HG02981 (cell line): ENCODE results near the gene OR56A3.

ENCODE experiments used
- ATAC-seq: cut with Tn5 transposase; IDR thresholded peaks from one replicate; pipeline ENCODE4 v1.9.1; 2021; ENCODE audit warnings: mild to moderate bottlenecking, moderate library complexity; ENCODE audit not compliant: unreplicated experiment

Gene OR56A3

GRCh38 chr11:5968394-5968793, 26.3 kb downstream of the OR56A3 start, which contains the start of gene OR56A5:
Gene OR56A5 (minus strand): TSS chr11:5968494. CDS start chr11:5968494, 0 bp downstream.
- ATAC-seq, result no peak

DNA sequence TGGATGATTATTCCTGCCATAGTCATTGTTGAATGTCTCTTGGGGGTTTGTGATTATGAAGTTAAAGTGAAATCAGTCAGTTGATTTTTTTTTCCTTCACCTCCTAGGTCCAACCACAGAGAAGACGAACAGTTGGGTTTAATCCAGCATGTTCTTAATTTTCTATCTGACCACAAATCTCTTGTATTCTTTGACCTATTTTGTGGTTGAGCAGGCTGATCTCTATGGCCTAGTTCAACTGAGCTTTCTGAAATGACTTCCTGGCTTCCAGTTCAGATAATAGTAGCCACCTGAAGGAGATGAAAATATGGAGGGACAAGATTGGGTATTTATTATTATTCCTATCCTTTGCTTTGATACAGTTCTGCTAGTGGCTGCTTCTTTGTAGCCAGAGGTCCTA, 31.5 kb downstream of the OR56A3 start:
- no peak for ATAC-seq

GRCh38 chr11:5983443-5983842, 41.4 kb downstream of the OR56A3 start:
- no peak for ATAC-seq

DNA sequence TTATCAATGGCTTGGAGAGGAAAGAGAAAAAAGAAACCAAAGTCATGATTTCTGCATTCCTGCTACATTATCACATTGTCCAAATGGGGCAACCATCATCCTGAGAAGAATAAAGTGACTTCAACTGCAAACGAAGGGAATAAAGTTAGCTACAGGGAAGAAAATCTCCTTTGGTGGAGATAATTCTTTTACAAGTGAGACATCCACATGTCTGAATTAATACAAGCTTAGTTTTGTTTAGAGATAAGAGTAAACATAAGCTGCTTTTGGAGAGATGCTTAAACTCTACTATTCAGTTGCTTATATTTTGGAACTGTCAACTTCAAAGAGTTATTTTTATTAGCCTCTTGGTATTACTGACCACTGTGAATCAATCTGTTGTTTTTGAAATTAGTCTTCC, 44.8 kb downstream of the OR56A3 start, which contains the start of gene OR52L1:
TSS of gene OR52L1 (minus strand) at position 101 of the 400 bp plus-strand sequence. CDS start at position 46, 55 bp downstream.
- no peak for ATAC-seq

- no peak for ATAC-seq
Measured at GRCh38 chr11:5989203-5989602, 47.2 kb downstream of the OR56A3 start.

- no peak for ATAC-seq
Measured at GRCh38 chr11:5992150-5992549, 50.1 kb downstream of the OR56A3 start.

- ATAC-seq, result no peak
Measured at GRCh38 chr11:5992604-5993251, 50.7 kb downstream of the OR56A3 start.

DNA sequence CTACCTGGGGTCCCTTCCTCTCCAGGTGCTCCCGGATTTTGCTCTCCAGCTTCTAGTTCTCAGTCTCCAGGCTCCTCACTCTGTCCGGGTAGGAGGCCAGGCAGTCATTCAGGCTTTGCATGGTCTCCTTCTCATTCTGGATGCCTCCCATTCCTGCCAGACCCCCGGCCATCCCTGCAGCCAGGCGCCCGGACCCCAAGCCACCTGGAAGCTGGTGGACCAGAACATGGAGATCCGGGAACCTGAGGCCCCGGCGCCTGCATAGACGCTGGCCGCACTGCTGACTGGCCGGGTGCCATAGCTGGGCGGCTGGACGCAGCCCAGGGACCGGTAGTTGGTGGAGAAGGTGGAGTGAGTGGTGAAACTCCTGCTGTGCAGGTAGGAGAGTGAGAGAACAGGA, 52.7 kb downstream of the OR56A3 start:
- no peak for ATAC-seq
